Measurements from ENCODE around the gene ACTN3. TPM values are rescaled to one million over a fixed set of nuclear protein-coding genes. Genes with fewer than 3 reads are reported as not detected.
"Not testable (repeated sequence)": the region's sequence is repeated elsewhere in the genome, so short reads cannot be mapped to it uniquely, and the experiment has no call there.

The ACTN3 gene
- polyA plus RNA-seq, 1 experiment = 0.11 TPM

- TF ChIP-seq, protein P1, sequence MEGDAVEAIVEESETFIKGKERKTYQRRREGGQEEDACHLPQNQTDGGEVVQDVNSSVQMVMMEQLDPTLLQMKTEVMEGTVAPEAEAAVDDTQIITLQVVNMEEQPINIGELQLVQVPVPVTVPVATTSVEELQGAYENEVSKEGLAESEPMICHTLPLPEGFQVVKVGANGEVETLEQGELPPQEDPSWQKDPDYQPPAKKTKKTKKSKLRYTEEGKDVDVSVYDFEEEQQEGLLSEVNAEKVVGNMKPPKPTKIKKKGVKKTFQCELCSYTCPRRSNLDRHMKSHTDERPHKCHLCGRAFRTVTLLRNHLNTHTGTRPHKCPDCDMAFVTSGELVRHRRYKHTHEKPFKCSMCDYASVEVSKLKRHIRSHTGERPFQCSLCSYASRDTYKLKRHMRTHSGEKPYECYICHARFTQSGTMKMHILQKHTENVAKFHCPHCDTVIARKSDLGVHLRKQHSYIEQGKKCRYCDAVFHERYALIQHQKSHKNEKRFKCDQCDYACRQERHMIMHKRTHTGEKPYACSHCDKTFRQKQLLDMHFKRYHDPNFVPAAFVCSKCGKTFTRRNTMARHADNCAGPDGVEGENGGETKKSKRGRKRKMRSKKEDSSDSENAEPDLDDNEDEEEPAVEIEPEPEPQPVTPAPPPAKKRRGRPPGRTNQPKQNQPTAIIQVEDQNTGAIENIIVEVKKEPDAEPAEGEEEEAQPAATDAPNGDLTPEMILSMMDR (IDR thresholded peaks at IDR 0.05; ENCODE audit: low read depth, low read length) = peak; percentile 73
- peaks cover 10% of the 10 kb centered on the region for H3K27me3 ChIP-seq (ENCODE audit: control insufficient read depth, insufficient read depth, low read length)
- DNase-seq (ENCODE audit: low read depth, low spot score) = no peak
- CTCF ChIA-PET = interaction anchor here (0.6 to 1.5 kb wide), 2 partner anchors 135 to 158 kb away, joined by 3 read pairs; no protein-coding TSS in a partner anchor
- H3K9me3 ChIP-seq (ENCODE audit: control insufficient read depth, insufficient read depth, low read length) = no peaks in the 10 kb centered on the region; the same call in 1 of the 2 replicates
- POLR2A ChIA-PET = no interaction called here
- H3K27ac ChIP-seq (ENCODE audit: low read depth, low read length) = peak overlapping the region; percentile 31
- peak overlapping the region; percentile 17 for H3K4me3 ChIP-seq (ENCODE audit: low read depth, low read length)
Measured at GRCh38 chr11:66543263-66544107, 3.2 kb upstream of the ACTN3 start.

GRCh38 chr11:66544952-66545351, 1.8 kb upstream of the ACTN3 start:
- not testable (repeated sequence) for H3K9me3 ChIP-seq (ENCODE audit: control insufficient read depth, insufficient read depth, low read length); H3K27ac ChIP-seq (ENCODE audit: low read depth, low read length); DNase-seq (ENCODE audit: low read depth, low spot score)
- Histone ChIP-seq H3K27me3 (ENCODE audit: control insufficient read depth, insufficient read depth, low read length) (peaks cover 10% of the 10 kb centered on the region), H3K4me3 (ENCODE audit: low read depth, low read length) (peak overlapping the region; percentile 70)
- POLR2A ChIA-PET = interaction anchor here (1.3 to 2.2 kb wide), 5 partner anchors 17 to 133 kb away, joined by 4 to 17 read pairs (median 9); partner anchors contain the start of genes BBS1, RBM14, RBM4 and RBM4B
- CTCF ChIA-PET = interaction anchor here (1.1 to 2.6 kb wide), 2 partner anchors 12 to 133 kb away, joined by 3 to 10 read pairs; partner anchors contain the start of gene RBM4B

DNA sequence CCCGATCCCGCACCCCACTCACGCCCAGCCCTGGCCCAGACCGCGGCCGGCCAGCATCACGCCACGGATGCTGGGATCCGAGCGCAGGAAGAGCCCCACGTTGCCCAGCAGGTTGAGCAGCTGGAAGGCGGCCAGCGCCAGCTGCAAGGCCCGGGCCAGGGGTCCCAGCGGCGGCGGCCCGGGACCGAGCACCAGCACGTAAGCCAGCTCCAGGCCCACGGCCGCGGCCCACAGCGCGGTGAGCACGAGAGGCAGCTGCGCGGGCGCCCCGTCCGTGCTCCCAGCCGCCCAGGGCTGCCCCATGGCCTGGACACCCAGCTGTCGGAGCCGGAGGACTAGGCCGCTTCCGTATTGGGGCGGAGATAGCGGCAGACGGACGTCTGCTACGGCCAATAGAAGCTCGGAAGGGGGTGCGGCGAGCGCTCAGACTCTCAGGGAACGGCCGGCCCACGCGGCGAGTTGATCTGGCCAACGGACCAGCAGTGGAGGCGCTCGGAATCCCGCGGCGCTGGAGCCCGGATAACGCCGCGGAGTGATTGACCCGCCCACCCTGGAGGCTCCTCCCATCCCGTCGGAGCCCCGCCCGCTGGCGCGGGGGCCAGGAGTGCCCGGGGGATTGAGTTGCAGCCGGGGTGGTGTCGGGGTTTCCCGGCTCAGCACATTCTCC, 869 bp upstream of the ACTN3 start, which contains the start of gene ZDHHC24:
ZDHHC24 (minus strand) TSS at position 348 of the 667 bp plus-strand sequence; CDS start at position 303, 45 bp downstream.
- TF ChIP-seq, protein P1 (IDR thresholded peaks at IDR 0.05; ENCODE audit: low read depth, low read length) = no peak
- Histone ChIP-seq H3K4me3 (ENCODE audit: low read depth, low read length) (peak within 1 kb of the TSS; percentile 70), H3K27ac (ENCODE audit: low read depth, low read length) (no peak within 1 kb of the TSS), H3K27me3 (ENCODE audit: control insufficient read depth, insufficient read depth, low read length) (peaks cover 10% of the 10 kb centered on the region), H3K9me3 (ENCODE audit: control insufficient read depth, insufficient read depth, low read length) (no peaks in the 10 kb centered on the region; the same call in 1 of the 2 replicates)
- DNase-seq (ENCODE audit: low read depth, low spot score) = peak; percentile 94
- ChIA-PET POLR2A (interaction anchor here (0.6 to 2.2 kb wide), 14 partner anchors 9 to 132 kb away, joined by 3 to 17 read pairs (median 5); partner anchors contain the start of genes BBS1, CCDC87, CCS and CTSF), CTCF (interaction anchor here (1.1 to 2.6 kb wide), 2 partner anchors 13 to 132 kb away, joined by 3 to 10 read pairs; partner anchors contain the start of gene RBM4B)

DNA sequence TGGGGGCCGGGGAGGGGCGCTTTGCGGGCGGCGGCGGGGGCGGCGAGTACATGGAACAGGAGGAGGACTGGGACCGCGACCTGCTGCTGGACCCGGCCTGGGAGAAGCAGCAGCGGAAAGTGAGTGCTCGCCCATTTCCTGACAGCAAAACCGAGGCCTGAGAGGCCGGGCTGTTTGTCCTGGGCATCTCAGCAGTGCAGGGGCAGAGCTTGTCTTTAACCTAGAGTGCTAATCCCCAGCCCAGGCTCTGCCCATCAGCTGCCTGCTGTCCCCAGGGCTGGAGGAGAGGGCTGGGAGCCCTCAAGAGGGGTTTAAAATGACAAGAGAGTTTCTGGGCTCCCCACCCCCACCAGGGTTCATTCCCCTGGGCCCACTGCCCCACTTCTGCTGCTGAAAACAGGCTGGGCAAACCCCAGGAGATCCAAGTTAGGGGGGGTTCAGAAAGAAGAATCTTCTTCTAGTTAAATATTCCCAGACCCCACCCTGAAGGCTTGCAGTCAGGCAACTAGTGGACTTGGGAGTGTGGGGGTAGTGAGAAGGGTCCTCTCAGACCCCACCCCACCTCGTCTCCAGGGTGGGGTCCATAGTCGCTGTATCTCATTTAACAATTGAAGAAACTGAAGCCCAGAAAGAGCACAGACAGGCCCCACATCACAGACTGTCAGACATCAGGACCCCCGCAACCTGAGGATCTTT, 411 bp downstream of the ACTN3 start:
- Histone ChIP-seq H3K27me3 (ENCODE audit: control insufficient read depth, insufficient read depth, low read length) (peaks cover 13% of the 10 kb centered on the region), H3K27ac (ENCODE audit: low read depth, low read length) (no peak overlapping the region), H3K9me3 (ENCODE audit: control insufficient read depth, insufficient read depth, low read length) (no peaks in the 10 kb centered on the region; the same call in 1 of the 2 replicates), H3K4me3 (ENCODE audit: low read depth, low read length) (no peak overlapping the region)
- DNase-seq (ENCODE audit: low read depth, low spot score) = no peak
- TF ChIP-seq, protein P1 (IDR thresholded peaks at IDR 0.05; ENCODE audit: low read depth, low read length) = no peak
- POLR2A ChIA-PET = interaction anchor here (0.6 to 2.2 kb wide), 5 partner anchors 21 to 131 kb away, joined by 4 to 17 read pairs (median 6); partner anchors contain the start of genes CTSF, PELI3 and RBM4B
- CTCF ChIA-PET = interaction anchor here (2.6 kb wide), 1 partner anchor 131 kb away, joined by 10 read pairs; the partner anchor contains the start of gene RBM4B

GRCh38 chr11:66547662-66548009, 933 bp downstream of the ACTN3 start:
- peaks cover 17% of the 10 kb centered on the region for H3K27me3 ChIP-seq (ENCODE audit: control insufficient read depth, insufficient read depth, low read length)
- no peak overlapping the region for H3K27ac ChIP-seq (ENCODE audit: low read depth, low read length)
- ChIA-PET CTCF (interaction anchor here (2.6 kb wide), 1 partner anchor 130 kb away, joined by 10 read pairs; the partner anchor contains the start of gene RBM4B), POLR2A (interaction anchor here (0.6 kb wide), 1 partner anchor 113 kb away, joined by 5 read pairs; no protein-coding TSS in a partner anchor)
- TF ChIP-seq, protein P1 (IDR thresholded peaks at IDR 0.05; ENCODE audit: low read depth, low read length) = no peak
- DNase-seq (ENCODE audit: low read depth, low spot score) = no peak
- no peak overlapping the region for H3K4me3 ChIP-seq (ENCODE audit: low read depth, low read length)
- no peaks in the 10 kb centered on the region; the same call in 1 of the 2 replicates for H3K9me3 ChIP-seq (ENCODE audit: control insufficient read depth, insufficient read depth, low read length)
